Neuronal stem cell (in vitro differentiated cells): Measurements from ENCODE around the gene ETV7.

Experiments used
- DNase-seq: peaks from one replicate; pipeline ENCODE4 v3.0.0-alpha.2; 2013; ENCODE audit warnings: low spot score
- H2AFZ ChIP-seq: one replicate; pipeline ENCODE4 v1.6.1; 2013; ENCODE audit warnings: mild to moderate bottlenecking, low read length, inconsistent platforms
- H2AK5ac ChIP-seq: 2 replicates; pipeline ENCODE4 v1.6.1; 2013; ENCODE audit warnings: low read depth, mild to moderate bottlenecking, inconsistent platforms, low read length, moderate library complexity, mixed read lengths
- H2BK120ac ChIP-seq: 2 replicates; pipeline ENCODE4 v1.6.1; 2013; ENCODE audit warnings: low read depth, mild to moderate bottlenecking, inconsistent platforms, low read length, moderate library complexity, mixed read lengths
- H2BK12ac ChIP-seq: one replicate; pipeline ENCODE4 v1.6.1; 2013; ENCODE audit warnings: low read length, inconsistent platforms
- H2BK15ac ChIP-seq: 2 replicates; pipeline ENCODE4 v1.6.1; 2013; ENCODE audit warnings: mild to moderate bottlenecking, low read length, inconsistent platforms, mixed read lengths
- H2BK5ac ChIP-seq: one replicate; pipeline ENCODE4 v1.6.1; 2013; ENCODE audit warnings: inconsistent platforms, mild to moderate bottlenecking, low read length, moderate library complexity
- H3K14ac ChIP-seq: one replicate; pipeline ENCODE4 v1.6.1; 2013; ENCODE audit warnings: low read length, inconsistent platforms
- H3K18ac ChIP-seq: 2 replicates; pipeline ENCODE4 v1.6.1; 2013; ENCODE audit warnings: low read length, inconsistent platforms
- H3K23ac ChIP-seq: 2 replicates; pipeline ENCODE4 v1.6.1; 2013; ENCODE audit warnings: low read depth, mild to moderate bottlenecking, mixed read lengths, low read length, inconsistent platforms; ENCODE audit not compliant: poor library complexity
- H3K27ac ChIP-seq: replicated peaks from 3 replicates; pipeline ENCODE4 v1.5.1; 2013; ENCODE audit warnings: low read length, inconsistent platforms
- H3K27me3 ChIP-seq, 3 experiments: 2 replicates each; pipeline ENCODE4 v1.6.1; 2013; ENCODE audit warnings: low read length in 3 of 3, mild to moderate bottlenecking in 2 of 3, inconsistent platforms in 1 of 3, low read depth in 1 of 3, mixed read lengths in 1 of 3, moderate library complexity in 1 of 3; ENCODE audit not compliant: control insufficient read depth in 3 of 3, insufficient read depth in 3 of 3
- H3K36me3 ChIP-seq, 2 donors: replicated peaks in 1 of 2; 2 replicates each; pipeline ENCODE4 v1.6.1; 2013; ENCODE audit warnings: low read length in 2 of 2; ENCODE audit not compliant: control insufficient read depth in 2 of 2, insufficient read depth in 2 of 2
- H3K4ac ChIP-seq: 2 replicates; pipeline ENCODE4 v1.6.1; 2013; ENCODE audit warnings: inconsistent platforms, mild to moderate bottlenecking, low read length, moderate library complexity
- H3K4me1 ChIP-seq, 2 donors: 1 replicate in 1 of 2; 2 replicates in 1 of 2; pipeline ENCODE4 v1.6.1; 2013; ENCODE audit warnings: low read length in 2 of 2, low read depth in 1 of 2; ENCODE audit not compliant: control insufficient read depth in 2 of 2, insufficient read depth in 1 of 2
- H3K4me2 ChIP-seq: one replicate; pipeline ENCODE4 v1.6.1; 2013; ENCODE audit warnings: mild to moderate bottlenecking, low read length, inconsistent platforms; ENCODE audit not compliant: insufficient read depth, poor library complexity, severe bottlenecking
- H3K4me3 ChIP-seq, 2 donors: 2 replicates each; pipeline ENCODE4 v1.5.1; 2013; ENCODE audit warnings: low read length in 2 of 2, mild to moderate bottlenecking in 2 of 2, inconsistent platforms in 1 of 2, moderate library complexity in 1 of 2
- H3K79me1 ChIP-seq: one replicate; pipeline ENCODE4 v1.6.1; 2013; ENCODE audit warnings: low read depth, mild to moderate bottlenecking, inconsistent platforms, low read length, moderate library complexity
- H3K9ac ChIP-seq: one replicate; pipeline ENCODE4 v1.6.1; 2013; ENCODE audit warnings: mild to moderate bottlenecking, low read depth, low read length, inconsistent platforms; ENCODE audit not compliant: poor library complexity
- H3K9me3 ChIP-seq, 2 donors: replicated peaks in 1 of 2; 2 replicates each; pipeline versions ENCODE3 to v1.6.1; 2013; ENCODE audit warnings: low read length in 2 of 2, mild to moderate bottlenecking in 2 of 2, inconsistent platforms in 1 of 2, low read depth in 1 of 2, mixed read lengths in 1 of 2, moderate library complexity in 1 of 2; ENCODE audit not compliant: control insufficient read depth in 2 of 2, insufficient read depth in 1 of 2
- H4K8ac ChIP-seq: one replicate; pipeline ENCODE4 v1.6.1; 2013; ENCODE audit warnings: low read depth, mild to moderate bottlenecking, inconsistent platforms, low read length, moderate library complexity
- H4K91ac ChIP-seq: one replicate; pipeline ENCODE4 v1.6.1; 2013; ENCODE audit warnings: low read length, low read depth, mild to moderate bottlenecking, inconsistent platforms; ENCODE audit not compliant: poor library complexity
- WGBS, 2 donors: extraction: QIAGEN DNeasy Blood & Tissue Kit; methylation state at CpG; one replicate each; pipeline ENCODE4 v1.1.7; 2013; ENCODE audit warnings: missing lambda C conversion rate in 2 of 2, mixed read lengths in 1 of 2; ENCODE audit not compliant: insufficient read length in 2 of 2, insufficient replicate concordance in 1 of 2; ENCODE audit errors: extremely low coverage in 2 of 2; 5-methylcytosine and 5-hydroxymethylcytosine counted together

ETV7 gene

DNA sequence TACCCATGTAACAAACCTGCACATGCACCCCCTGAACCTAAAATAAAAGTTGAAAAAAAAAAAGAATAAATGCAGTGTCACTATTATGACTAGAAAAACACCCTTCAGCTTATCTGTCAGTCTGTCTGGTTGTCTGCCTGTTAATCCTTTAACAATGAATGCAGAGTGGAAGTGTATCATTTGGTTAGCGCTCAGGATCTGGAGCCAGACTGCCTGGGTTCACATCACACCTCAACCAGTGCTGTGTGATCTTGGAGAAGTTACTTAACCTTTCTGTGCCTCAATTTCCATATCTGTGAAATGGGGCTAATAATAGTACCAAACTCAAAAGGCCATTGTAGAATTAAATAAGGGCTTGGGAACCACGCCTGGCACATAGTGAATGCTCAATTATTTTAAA lies 16.8 kb downstream of the ETV7 start:
- Histone ChIP-seq H4K8ac (no peak overlapping the region), H2BK5ac (no peak overlapping the region), H3K4me3 (no peak overlapping the region), H2AK5ac (no peak overlapping the region), H3K23ac (no peak overlapping the region), H3K18ac (no peak overlapping the region), H3K9me3 (no peaks in the 10 kb centered on the region), H3K4ac (no peak overlapping the region), H2BK15ac (no peak overlapping the region), H3K27me3 (peaks cover 0 to 34% (median 0%) of the 10 kb centered on the region in 3 experiments), H2BK120ac (no peak overlapping the region), H3K36me3 (no peaks in the 10 kb centered on the region), H3K4me2 (no peak overlapping the region), H2AFZ (no peak overlapping the region), H3K27ac (no peak overlapping the region), H3K79me1 (no peaks in the 10 kb centered on the region), H3K14ac (no peak overlapping the region), H3K4me1 (no peaks in the 10 kb centered on the region), H3K9ac (no peak overlapping the region), H2BK12ac (no peak overlapping the region), H4K91ac (no peak overlapping the region)
- no peak for DNase-seq
- no CpG with 5 or more reads among the region's 2 CpGs for WGBS, 2 donors

- no peak overlapping the region for H3K4me2 ChIP-seq
- no peak overlapping the region for H3K27ac ChIP-seq
- H3K23ac ChIP-seq = no peak overlapping the region
Observed at GRCh38 chr6:36368921-36369865, 18.3 kb downstream of the ETV7 start.

DNA sequence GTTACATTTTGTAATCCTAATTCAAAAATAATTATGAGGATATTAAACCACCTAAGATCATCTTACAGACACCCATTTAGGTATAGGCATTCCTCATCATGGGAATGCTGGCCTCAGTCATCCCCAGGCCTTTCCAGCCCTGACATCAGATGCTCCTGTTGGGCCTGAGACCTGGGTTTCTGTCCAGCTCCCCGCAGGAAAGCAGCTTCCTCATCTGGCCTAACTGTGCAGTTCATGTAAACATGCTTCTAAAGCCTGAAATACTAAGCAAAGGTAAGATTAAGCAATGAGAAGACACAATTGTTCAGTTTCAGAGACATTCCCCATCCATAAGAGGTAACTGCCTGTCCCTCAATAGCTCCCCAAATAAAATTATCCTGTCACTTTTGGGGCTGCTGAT lies 19.0 kb downstream of the ETV7 start:
- Histone ChIP-seq H3K18ac (no peak overlapping the region), H2BK12ac (no peak overlapping the region), H4K91ac (no peak overlapping the region), H3K23ac (no peak overlapping the region), H3K27ac (no peak overlapping the region), H3K4me3 (no peak overlapping the region), H2AK5ac (no peak overlapping the region), H3K27me3 (peaks cover 0 to 21% (median 0%) of the 10 kb centered on the region in 3 experiments), H3K4me2 (no peak overlapping the region), H3K79me1 (no peaks in the 10 kb centered on the region), H2BK5ac (no peak overlapping the region), H3K9ac (no peak overlapping the region), H3K9me3 (no peaks in the 10 kb centered on the region), H3K4ac (no peak overlapping the region), H3K4me1 (no peaks in the 10 kb centered on the region), H4K8ac (no peak overlapping the region), H3K36me3 (no peaks in the 10 kb centered on the region), H2BK15ac (no peak overlapping the region), H3K14ac (no peak overlapping the region), H2BK120ac (no peak overlapping the region), H2AFZ (no peak overlapping the region)
- no CpG with 5 or more reads among the region's 1 CpG for WGBS, 2 donors
- no peak for DNase-seq

More at GRCh38 chr6:36368921-36369865, 18.3 kb downstream of the ETV7 start:
- Histone ChIP-seq H2BK120ac (no peak overlapping the region), H2BK15ac (peak overlapping the region; percentile 7), H3K4me3 (peak overlapping the region in 1 of 2 donors; percentile 31), H2AFZ (no peak overlapping the region), H3K27me3 (peaks cover 0 to 27% (median 0%) of the 10 kb centered on the region in 3 experiments), H2BK5ac (no peak overlapping the region), H3K9ac (no peak overlapping the region), H3K36me3 (no peaks in the 10 kb centered on the region), H4K91ac (no peak overlapping the region), H3K4me1 (no peaks in the 10 kb centered on the region), H3K18ac (no peak overlapping the region), H3K9me3 (no peaks in the 10 kb centered on the region), H4K8ac (no peak overlapping the region), H3K79me1 (no peaks in the 10 kb centered on the region), H3K14ac (no peak overlapping the region), H2AK5ac (no peak overlapping the region), H2BK12ac (no peak overlapping the region), H3K4ac (no peak overlapping the region)
- no peak for DNase-seq
- no CpG with 5 or more reads among the region's 14 CpGs for WGBS, 2 donors

- Histone ChIP-seq H2BK120ac (no peak overlapping the region), H3K9ac (no peak overlapping the region), H3K36me3 (no peaks in the 10 kb centered on the region), H2BK15ac (no peak overlapping the region), H4K8ac (no peak overlapping the region), H3K4me2 (no peak overlapping the region), H3K27ac (no peak overlapping the region), H2BK5ac (no peak overlapping the region), H3K14ac (no peak overlapping the region), H3K27me3 (peaks cover 0 to 21% (median 0%) of the 10 kb centered on the region in 3 experiments), H4K91ac (no peak overlapping the region), H2AFZ (no peak overlapping the region), H3K18ac (no peak overlapping the region), H2BK12ac (no peak overlapping the region), H2AK5ac (no peak overlapping the region), H3K9me3 (no peaks in the 10 kb centered on the region), H3K79me1 (no peaks in the 10 kb centered on the region), H3K23ac (no peak overlapping the region), H3K4me3 (no peak overlapping the region), H3K4ac (no peak overlapping the region), H3K4me1 (no peaks in the 10 kb centered on the region)
- DNase-seq = no peak
- WGBS, 2 donors = no CpG with 5 or more reads among the region's 3 CpGs
Observed at GRCh38 chr6:36367743-36368142, 19.7 kb downstream of the ETV7 start.
